SK-N-SH (cell line): ENCODE results near the gene TGM3. TPM values are rescaled to one million over a fixed set of nuclear protein-coding genes. Genes with fewer than 3 reads are reported as not detected.

ENCODE experiments used
- CTCF ChIA-PET: fragments of 300-600, 350-600 bp; formaldehyde crosslinking; extraction: SDS; loops from one replicate; lab custom pipeline; 2021; lab: Yijun Ruan, JAX
- POLR2A ChIA-PET: fragments of 350-600 bp; sonication (Branson Sonifier 250); formaldehyde crosslinking; extraction: SDS; loops from one replicate; lab custom pipeline; 2020; ENCODE audit warnings: antibody characterized with exemption, inconsistent platforms; lab: Yijun Ruan, JAX
- DNase-seq: peaks from one replicate; pipeline ENCODE4 v3.0.0; 2012
- H2AFZ ChIP-seq: fragments of 200-600 bp; sonication (generic); 2 replicates; pipeline ENCODE4 v1.8.1; 2016; ENCODE audit warnings: antibody characterized with exemption, mild to moderate bottlenecking, low read depth
- H3F3A ChIP-seq: fragments of 200-600 bp; sonication (generic); replicated peaks from 2 replicates; pipeline ENCODE3; 2016; ENCODE audit warnings: antibody characterized with exemption, mild to moderate bottlenecking; ENCODE audit not compliant: insufficient read depth
- H3K27ac ChIP-seq, 2 experiments: fragments of 200-500 bp in 1 of 2; fragments of 200-600 bp in 1 of 2; sonication (Bioruptor generic) in 1 of 2; sonication (generic), shearing (Covaris generic) in 1 of 2; 2 replicates each; pipeline versions ENCODE4 v1.5.1 to v1.6.1; 2014 to 2016; ENCODE audit warnings: low read depth in 2 of 2, inconsistent platforms in 1 of 2, low read length in 1 of 2, mild to moderate bottlenecking in 1 of 2, mixed read lengths in 1 of 2
- H3K27me3 ChIP-seq: fragments of 200-600 bp; sonication (generic), shearing (Covaris generic); 2 replicates; pipeline ENCODE4 v1.6.1; 2016; ENCODE audit warnings: mixed run types; ENCODE audit not compliant: insufficient read depth
- H3K36me3 ChIP-seq, 2 experiments: fragments of 200-500 bp in 1 of 2; fragments of 200-600 bp in 1 of 2; sonication (Bioruptor generic) in 1 of 2; sonication (generic) in 1 of 2; replicated peaks in 1 of 2; 2 replicates each; pipeline versions ENCODE3 to v1.5.1; 2014 to 2016; ENCODE audit warnings: low read length in 1 of 2, mild to moderate bottlenecking in 1 of 2; ENCODE audit not compliant: insufficient read depth in 2 of 2, control insufficient read depth in 1 of 2
- H3K4me1 ChIP-seq, 2 experiments: fragments of 200-500 bp in 1 of 2; fragments of 200-600 bp in 1 of 2; sonication (Bioruptor generic) in 1 of 2; sonication (generic), shearing (Covaris generic) in 1 of 2; 2 replicates each; pipeline versions ENCODE4 v1.5.1 to v1.6.1; 2014 to 2016; ENCODE audit warnings: low read depth in 1 of 2, low read length in 1 of 2, mixed run types in 1 of 2; ENCODE audit not compliant: insufficient read depth in 2 of 2, control insufficient read depth in 1 of 2
- H3K4me2 ChIP-seq: fragments of 200-600 bp; sonication (generic), shearing (Covaris generic); 2 replicates; pipeline ENCODE4 v1.6.1; 2017; ENCODE audit warnings: mixed run types
- H3K4me3 ChIP-seq, 2 experiments: fragments of 200-500 bp in 1 of 2; fragments of 200-600 bp in 1 of 2; sonication (Bioruptor generic) in 1 of 2; sonication (generic), shearing (Covaris generic) in 1 of 2; 2 replicates each; pipeline versions ENCODE4 v1.5.1 to v1.8.1; 2014 to 2016; ENCODE audit warnings: low read depth in 2 of 2, inconsistent platforms in 1 of 2, low read length in 1 of 2, mild to moderate bottlenecking in 1 of 2, mixed read lengths in 1 of 2, moderate library complexity in 1 of 2
- H3K79me2 ChIP-seq: fragments of 200-600 bp; sonication (generic); 2 replicates; pipeline ENCODE4 v1.8.1; 2017; ENCODE audit warnings: mild to moderate bottlenecking; ENCODE audit not compliant: insufficient read depth
- H3K9ac ChIP-seq: fragments of 200-600 bp; sonication (generic); 2 replicates; pipeline ENCODE4 v1.6.1; 2017; ENCODE audit warnings: mixed run types
- H3K9me2 ChIP-seq: fragments of 200-600 bp; sonication (generic); 2 replicates; pipeline ENCODE4 v1.6.1; 2017; ENCODE audit warnings: mixed run types
- H3K9me3 ChIP-seq: fragments of 200-600 bp; sonication (generic); 2 replicates; pipeline ENCODE4 v1.6.1; 2017; ENCODE audit warnings: mixed run types, mild to moderate bottlenecking, moderate library complexity
- H4K20me1 ChIP-seq: fragments of 200-600 bp; sonication (generic); 2 replicates; pipeline ENCODE4 v1.6.1; 2017; ENCODE audit warnings: mild to moderate bottlenecking, mixed run types; ENCODE audit not compliant: insufficient read depth
- CHD2 ChIP-seq: fragments of 150-350 bp; IDR thresholded peaks from 2 replicates; pipeline ENCODE4 v1.6.1; 2018; ENCODE audit warnings: low read length; ENCODE audit not compliant: partially characterized antibody
- CTCF ChIP-seq: fragments of 200-600 bp; sonication (generic); IDR thresholded peaks from 2 replicates; pipeline ENCODE4 v1.6.1; 2017; ENCODE audit warnings: antibody characterized with exemption, mild to moderate bottlenecking, moderate library complexity
- EP300 ChIP-seq, 2 experiments: IDR thresholded peaks; 2 replicates each; pipeline versions ENCODE4 v1.4.0 to v1.6.1; 2012; ENCODE audit warnings: borderline replicate concordance in 1 of 2, low read depth in 1 of 2, low read length in 1 of 2
- FOSL2 ChIP-seq: IDR thresholded peaks from 2 replicates; pipeline ENCODE4 v1.4.0; 2012; ENCODE audit warnings: low read depth, mild to moderate bottlenecking, moderate library complexity, borderline replicate concordance
- FOXJ3 ChIP-seq: sonication (generic); formaldehyde crosslinking; IDR thresholded peaks from 2 replicates; pipeline ENCODE4 v1.5.1; 2020; ENCODE audit warnings: mild to moderate bottlenecking, missing genetic modification reagents
- JUND ChIP-seq: IDR thresholded peaks from 2 replicates; pipeline ENCODE4 v1.4.0; 2012
- MAX ChIP-seq: IDR thresholded peaks from 2 replicates; pipeline ENCODE4 v1.4.0; 2012; ENCODE audit warnings: low read depth
- MEF2A ChIP-seq: IDR thresholded peaks from 2 replicates; pipeline ENCODE4 v1.4.0; 2012; ENCODE audit warnings: low read depth, borderline replicate concordance
- NFIC ChIP-seq: IDR thresholded peaks from 2 replicates; pipeline ENCODE4 v1.4.0; 2012; ENCODE audit warnings: borderline replicate concordance
- NRF1 ChIP-seq: IDR thresholded peaks from 2 replicates; pipeline ENCODE4 v1.6.1; 2012; ENCODE audit warnings: low read depth, mild to moderate bottlenecking, low read length
- POLR2AphosphoS5 ChIP-seq: IDR thresholded peaks from 2 replicates; pipeline ENCODE4 v1.6.1; 2012; ENCODE audit warnings: low read depth, low read length
- RAD21 ChIP-seq: IDR thresholded peaks from 2 replicates; pipeline ENCODE4 v1.6.1; 2012; ENCODE audit warnings: mild to moderate bottlenecking, low read length
- RCOR1 ChIP-seq: fragments of 150-350 bp; IDR thresholded peaks from 2 replicates; pipeline ENCODE4 v1.6.1; 2017; ENCODE audit warnings: antibody characterized with exemption, low read length
- REST ChIP-seq: IDR thresholded peaks from 2 replicates; pipeline ENCODE4 v1.6.1; 2012; ENCODE audit warnings: mild to moderate bottlenecking, low read depth, low read length, moderate library complexity
- RFX5 ChIP-seq: IDR thresholded peaks from 2 replicates; pipeline ENCODE4 v1.6.1; 2012; ENCODE audit warnings: mild to moderate bottlenecking, improper control_type of control experiment, low read length
- RXRA ChIP-seq: IDR thresholded peaks from 2 replicates; pipeline ENCODE4 v1.4.0; 2012; ENCODE audit warnings: low read depth, mild to moderate bottlenecking, borderline replicate concordance
- SIN3A ChIP-seq: IDR thresholded peaks from 2 replicates; pipeline ENCODE4 v1.6.1; 2012; ENCODE audit warnings: low read depth, mild to moderate bottlenecking, low read length, moderate library complexity, borderline replicate concordance
- SMC3 ChIP-seq: IDR thresholded peaks from 2 replicates; pipeline ENCODE4 v1.6.1; 2012; ENCODE audit warnings: low read depth, low read length, improper control_type of control experiment
- USF1 ChIP-seq: IDR thresholded peaks from 2 replicates; pipeline ENCODE4 v1.4.0; 2012; ENCODE audit warnings: low read depth, borderline replicate concordance
- YY1 ChIP-seq: IDR thresholded peaks from 2 replicates; pipeline ENCODE4 v1.4.0; 2012; ENCODE audit warnings: low read depth, mild to moderate bottlenecking
- WGBS: methylation state at CpG from one replicate; pipeline ENCODE4 v1.1.6; 2017; ENCODE audit warnings: low lambda C conversion rate; 5-methylcytosine and 5-hydroxymethylcytosine counted together
- polyA plus RNA-seq, 3 experiments: library from polyadenylated mRNA; depleted of rRNA; stranded (reverse); fragments of >200 nt; gene quantifications; 2 replicates each; pipeline ENCODE4 v1.2.3, GENCODE V29; 2012

TGM3 gene
- polyA plus RNA-seq, 1 of the 3 experiments (the other 2 are of a cell fraction): not detected

DNA sequence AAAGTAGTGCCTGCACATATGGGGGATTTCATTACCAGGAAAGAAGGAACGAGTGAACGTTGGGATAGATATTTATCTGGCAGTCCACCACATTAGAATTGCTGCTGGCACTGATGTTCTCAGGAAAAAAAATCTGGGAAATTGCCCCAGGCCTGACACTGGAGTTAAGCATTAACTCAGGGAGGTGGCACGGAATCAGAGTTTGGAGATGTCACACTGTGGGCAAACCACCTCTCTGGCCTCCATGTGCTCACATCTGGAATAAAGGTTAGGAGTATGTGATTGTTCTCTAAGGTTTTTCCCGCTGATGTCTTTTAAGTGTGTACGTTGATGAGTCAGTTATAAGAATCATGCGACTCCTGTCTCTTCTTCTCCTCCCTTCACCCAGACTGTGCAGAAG lies 7.9 kb downstream of the TGM3 start:
- H3F3A ChIP-seq: no peaks in the 10 kb centered on the region
- H3K4me3 ChIP-seq: no peak overlapping the region
- no peaks in the 10 kb centered on the region for H3K4me1 ChIP-seq
- no peak overlapping the region for H3K27ac ChIP-seq
- no peaks in the 10 kb centered on the region for H3K9me3 ChIP-seq
- no peak overlapping the region for H2AFZ ChIP-seq
- H3K36me3 ChIP-seq: no peaks in the 10 kb centered on the region
- H3K27me3 ChIP-seq: peaks cover 6% of the 10 kb centered on the region; the same call in 1 of the 2 replicates
- H3K9ac ChIP-seq: no peak overlapping the region
- no peak for DNase-seq
- CTCF ChIA-PET: interaction anchor here (1.6 kb wide), 1 partner anchor 16 kb away, joined by 3 read pairs; no protein-coding TSS in a partner anchor
- H3K4me2 ChIP-seq: no peak overlapping the region
- H3K9me2 ChIP-seq: no peaks in the 10 kb centered on the region
- H4K20me1 ChIP-seq: no peaks in the 10 kb centered on the region
- POLR2A ChIA-PET: no interaction called here
- TF ChIP-seq EP300 (IDR thresholded peaks at IDR 0.05; ENCODE audit: borderline replicate concordance in 1 of 2, low read depth in 1 of 2, low read length in 1 of 2) (no peak), FOXJ3 (no peak), MEF2A (no peak), FOSL2 (no peak), RAD21 (no peak), JUND (no peak), RCOR1 (no peak), CHD2 (no peak), REST (no peak), CTCF (no peak), YY1 (no peak), SMC3 (no peak), RFX5 (no peak), RXRA (no peak)
- 37% methylated on average over 6 of the region's 6 CpGs for WGBS
- H3K79me2 ChIP-seq: no peaks in the 10 kb centered on the region

DNA sequence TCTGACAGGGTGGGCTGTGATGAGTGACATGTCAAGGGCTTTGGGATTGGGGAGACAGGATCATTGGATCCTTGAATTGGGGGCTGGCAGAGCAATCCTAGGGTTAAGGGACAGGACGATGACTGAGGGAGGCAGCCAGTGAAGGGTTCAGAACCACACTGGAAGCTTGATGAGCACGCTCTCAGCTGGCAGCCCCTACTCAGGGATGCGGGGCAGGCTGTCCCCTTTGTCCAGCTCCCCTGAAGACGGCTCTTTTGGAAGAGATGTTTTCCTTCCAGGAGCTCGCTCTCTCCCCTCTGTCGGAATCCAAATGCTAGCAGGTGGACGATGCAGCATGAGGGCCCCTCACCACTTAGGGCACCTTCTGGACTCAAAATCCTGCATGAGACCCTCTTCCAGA lies 8.4 kb downstream of the TGM3 start:
- Histone ChIP-seq H3K9ac (no peak overlapping the region), H3K9me3 (no peaks in the 10 kb centered on the region), H3K4me3 (no peak overlapping the region), H3K4me1 (no peaks in the 10 kb centered on the region), H3F3A (no peaks in the 10 kb centered on the region), H3K36me3 (no peaks in the 10 kb centered on the region), H3K9me2 (no peaks in the 10 kb centered on the region), H3K27me3 (peaks cover 6% of the 10 kb centered on the region; the same call in 1 of the 2 replicates), H3K79me2 (no peaks in the 10 kb centered on the region), H2AFZ (no peak overlapping the region), H3K27ac (no peak overlapping the region), H3K4me2 (no peak overlapping the region), H4K20me1 (no peaks in the 10 kb centered on the region)
- ChIA-PET POLR2A (no interaction called here), CTCF (no interaction called here)
- WGBS: 47% methylated on average over 7 of the region's 7 CpGs
- no peak for DNase-seq
- TF ChIP-seq NRF1 (no peak), SIN3A (no peak), POLR2AphosphoS5 (no peak), USF1 (no peak), MAX (no peak), NFIC (no peak), CTCF (no peak)
